Stimulated activated CD8-positive, alpha-beta memory T cell treated with anti-CD3 and anti-CD28 coated beads, Interleukin-7, amount 100 ng/mL, for 48 hours (primary cell): ENCODE results near the gene CCDC180.
"Not testable (repeated sequence)": the region's sequence is repeated elsewhere in the genome, so short reads cannot be mapped to it uniquely, and the experiment has no call there.

Experiments used
- DNase-seq, 2 donors: peaks; one replicate each; pipeline ENCODE4 v3.0.0-alpha.2; 2020; ENCODE audit warnings: low read depth in 1 of 2; ENCODE audit errors: extremely low read depth in 1 of 2

Gene CCDC180

GRCh38 chr9:97307500-97308163 is at the start of gene CCDC180:
Gene CCDC180, plus strand, starts transcription at chr9:97307659. Its CDS starts 405 bp downstream, at chr9:97308064.
- no peak for DNase-seq

GRCh38 chr9:97259834-97260514 is 47.5 kb upstream of the CCDC180 start:
- not testable (repeated sequence) for DNase-seq

- DNase-seq = no peak
These were observed 36.2 kb upstream of the CCDC180 start for GRCh38 chr9:97271292-97271691.

GRCh38 chr9:97272072-97272471 is 35.4 kb upstream of the CCDC180 start:
- no peak for DNase-seq

GRCh38 chr9:97276310-97276852 is 31.1 kb upstream of the CCDC180 start:
- DNase-seq = no peak

- DNase-seq = no peak
These were observed 29.5 kb upstream of the CCDC180 start for GRCh38 chr9:97277953-97278352.

- no peak for DNase-seq
These were observed 26.6 kb upstream of the CCDC180 start for GRCh38 chr9:97280755-97281330.

- DNase-seq = no peak
These were observed 23.7 kb upstream of the CCDC180 start for GRCh38 chr9:97283768-97284167.

- DNase-seq = no peak
These were observed 22.7 kb upstream of the CCDC180 start for GRCh38 chr9:97284798-97285197.

- DNase-seq = no peak
These were observed 15.3 kb upstream of the CCDC180 start for GRCh38 chr9:97292200-97292599.

GRCh38 chr9:97293207-97293721 is 14.2 kb upstream of the CCDC180 start:
- no peak for DNase-seq

- no peak for DNase-seq
These were observed 13.6 kb upstream of the CCDC180 start for GRCh38 chr9:97293818-97294217.

GRCh38 chr9:97297889-97298288 is 9.6 kb upstream of the CCDC180 start:
- DNase-seq = no peak

- no peak for DNase-seq
These were observed 7.5 kb upstream of the CCDC180 start for GRCh38 chr9:97299809-97300414.

GRCh38 chr9:97300586-97300985 is 6.9 kb upstream of the CCDC180 start:
- DNase-seq = no peak

- no peak for DNase-seq
These were observed 5.5 kb upstream of the CCDC180 start for GRCh38 chr9:97301974-97302373.

GRCh38 chr9:97304586-97304985 is 2.9 kb upstream of the CCDC180 start:
- DNase-seq = no peak

GRCh38 chr9:97305501-97306298 is 1.8 kb upstream of the CCDC180 start:
- DNase-seq = no peak

- peak in 1 of 2 donors; percentile 5 for DNase-seq
These were observed 368 bp upstream of the CCDC180 start for GRCh38 chr9:97307091-97307490.

- DNase-seq = no peak
These were observed 1.8 kb downstream of the CCDC180 start for GRCh38 chr9:97309260-97309659.
